AG10803 (cell line): Measurements from ENCODE around the gene CGGBP1.
"Not testable (repeated sequence)": the region's sequence is repeated elsewhere in the genome, so short reads cannot be mapped to it uniquely, and the experiment has no call there.

Experiments used
- DNase-seq: peaks from one replicate; pipeline ENCODE4 v3.0.0; 2010; ENCODE audit warnings: low read depth
- H3K4me3 ChIP-seq: 2 replicates; pipeline ENCODE4 v1.5.1; 2011; ENCODE audit warnings: mild to moderate bottlenecking, low read length, control low read depth
- TF ChIP-seq, protein P1 (sequence below): conservative IDR thresholded peaks from 2 replicates; pipeline ENCODE4 v1.5.1; 2011; ENCODE audit warnings: mild to moderate bottlenecking, low read length, control low read depth, inconsistent platforms

CGGBP1 gene

GRCh38 chr3:88028876-88029275 is 29.9 kb downstream of the CGGBP1 start:
- no peak overlapping the region for H3K4me3 ChIP-seq
- TF ChIP-seq, protein P1, sequence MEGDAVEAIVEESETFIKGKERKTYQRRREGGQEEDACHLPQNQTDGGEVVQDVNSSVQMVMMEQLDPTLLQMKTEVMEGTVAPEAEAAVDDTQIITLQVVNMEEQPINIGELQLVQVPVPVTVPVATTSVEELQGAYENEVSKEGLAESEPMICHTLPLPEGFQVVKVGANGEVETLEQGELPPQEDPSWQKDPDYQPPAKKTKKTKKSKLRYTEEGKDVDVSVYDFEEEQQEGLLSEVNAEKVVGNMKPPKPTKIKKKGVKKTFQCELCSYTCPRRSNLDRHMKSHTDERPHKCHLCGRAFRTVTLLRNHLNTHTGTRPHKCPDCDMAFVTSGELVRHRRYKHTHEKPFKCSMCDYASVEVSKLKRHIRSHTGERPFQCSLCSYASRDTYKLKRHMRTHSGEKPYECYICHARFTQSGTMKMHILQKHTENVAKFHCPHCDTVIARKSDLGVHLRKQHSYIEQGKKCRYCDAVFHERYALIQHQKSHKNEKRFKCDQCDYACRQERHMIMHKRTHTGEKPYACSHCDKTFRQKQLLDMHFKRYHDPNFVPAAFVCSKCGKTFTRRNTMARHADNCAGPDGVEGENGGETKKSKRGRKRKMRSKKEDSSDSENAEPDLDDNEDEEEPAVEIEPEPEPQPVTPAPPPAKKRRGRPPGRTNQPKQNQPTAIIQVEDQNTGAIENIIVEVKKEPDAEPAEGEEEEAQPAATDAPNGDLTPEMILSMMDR, result no peak
- DNase-seq, result no peak

GRCh38 chr3:88025001-88025552 is 33.7 kb downstream of the CGGBP1 start:
- no peak overlapping the region for H3K4me3 ChIP-seq
- TF ChIP-seq, protein P1, result no peak
- no peak for DNase-seq

- DNase-seq, result no peak
- no peak overlapping the region for H3K4me3 ChIP-seq
- TF ChIP-seq, protein P1, result no peak
These were observed 39.8 kb downstream of the CGGBP1 start for GRCh38 chr3:88019024-88019423.

DNA sequence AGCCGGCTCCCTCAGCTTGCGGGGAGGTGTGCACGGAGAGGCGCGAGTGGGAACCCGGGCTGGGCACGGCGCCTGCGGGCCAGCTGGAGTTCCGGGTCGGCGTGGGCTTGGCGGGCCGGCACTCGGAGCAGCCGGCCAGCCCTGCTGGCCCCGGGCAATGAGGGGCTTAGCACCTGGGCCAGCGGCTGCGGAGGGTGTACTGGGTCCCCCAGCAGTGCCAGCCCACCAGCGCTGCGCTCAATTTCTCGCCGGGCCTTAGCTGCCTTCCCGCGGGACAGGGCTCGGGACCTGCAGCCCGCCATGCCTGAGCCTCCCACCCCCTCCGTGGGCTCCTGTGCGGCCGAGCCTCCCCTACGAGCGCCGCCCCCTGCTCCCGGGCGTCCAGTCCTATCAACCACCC is 43.1 kb downstream of the CGGBP1 start:
- DNase-seq, H3K4me3 ChIP-seq: not testable (repeated sequence)

GRCh38 chr3:88013592-88013991 is 45.2 kb downstream of the CGGBP1 start:
- TF ChIP-seq, protein P1, result no peak
- DNase-seq, result no peak
- no peak overlapping the region for H3K4me3 ChIP-seq

DNA sequence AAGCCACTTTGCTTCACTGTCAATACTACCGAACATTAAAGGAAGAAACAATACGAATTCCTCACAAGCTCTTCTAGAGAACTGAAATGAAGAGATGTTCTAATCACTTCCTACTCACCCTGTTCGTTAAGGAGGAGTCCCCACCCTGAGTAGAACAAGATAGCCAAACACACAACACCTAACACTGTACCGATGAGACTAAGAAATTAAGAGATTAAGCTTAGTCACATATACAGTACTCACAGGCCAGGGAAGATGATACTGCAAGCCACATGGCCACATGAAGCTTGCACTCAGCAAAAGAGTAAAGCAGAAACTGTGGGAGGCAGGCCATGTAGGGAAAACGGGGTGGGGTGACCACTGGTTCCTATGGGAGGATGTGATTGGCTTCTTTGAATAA is 48.0 kb downstream of the CGGBP1 start:
- H3K4me3 ChIP-seq, result no peak overlapping the region
- TF ChIP-seq, protein P1, result no peak
- DNase-seq, result no peak

- DNase-seq, result no peak
- TF ChIP-seq, protein P1, result no peak
- H3K4me3 ChIP-seq, result no peak overlapping the region
These were observed 49.7 kb downstream of the CGGBP1 start for GRCh38 chr3:88009066-88009465.

DNA sequence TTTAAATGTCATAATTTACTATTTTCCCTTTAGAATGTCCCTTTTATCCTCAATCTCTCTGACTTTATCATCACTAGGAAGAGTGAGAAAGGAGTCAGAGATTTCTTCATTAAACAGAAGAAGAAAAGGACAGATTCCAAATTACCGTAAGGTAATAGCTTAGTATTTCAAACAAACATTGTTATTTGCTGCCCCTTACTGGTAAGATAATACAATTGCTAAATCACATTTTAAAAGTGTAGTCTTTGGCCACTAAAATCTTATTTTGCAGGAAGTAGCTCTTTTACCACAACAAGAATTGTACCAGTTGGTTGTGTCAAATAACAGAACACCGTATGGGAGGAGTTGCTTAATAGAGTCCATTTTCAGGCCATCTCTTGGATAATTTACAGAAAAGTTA is 53.7 kb downstream of the CGGBP1 start:
- DNase-seq, result peak; percentile 41
- no peak overlapping the region for H3K4me3 ChIP-seq
- TF ChIP-seq, protein P1, result peak; percentile 54
